Astrocyte of the cerebellum (primary cell): ENCODE data around the gene ACKR2.

Experiments used
- DNase-seq: peaks from one replicate; pipeline ENCODE4 v3.0.0-alpha.2; 2011; ENCODE audit warnings: low read depth
- H3K4me3 ChIP-seq: 2 replicates; pipeline ENCODE4 v1.5.1; 2011; ENCODE audit warnings: mild to moderate bottlenecking, low read depth, low read length, moderate library complexity
- in situ Hi-C: cut with HindIII; loops from 2 replicates; pipeline ENCODE4 v1.10.0; 2017; ENCODE audit warnings: low sequenced_read_pairs
- TF ChIP-seq, protein P1 (sequence below): IDR thresholded peaks from 2 replicates; pipeline ENCODE4 v1.5.1; 2012; ENCODE audit warnings: low read length, low read depth, moderate library complexity, mild to moderate bottlenecking; ENCODE audit errors: missing control alignments

The ACKR2 gene

DNA sequence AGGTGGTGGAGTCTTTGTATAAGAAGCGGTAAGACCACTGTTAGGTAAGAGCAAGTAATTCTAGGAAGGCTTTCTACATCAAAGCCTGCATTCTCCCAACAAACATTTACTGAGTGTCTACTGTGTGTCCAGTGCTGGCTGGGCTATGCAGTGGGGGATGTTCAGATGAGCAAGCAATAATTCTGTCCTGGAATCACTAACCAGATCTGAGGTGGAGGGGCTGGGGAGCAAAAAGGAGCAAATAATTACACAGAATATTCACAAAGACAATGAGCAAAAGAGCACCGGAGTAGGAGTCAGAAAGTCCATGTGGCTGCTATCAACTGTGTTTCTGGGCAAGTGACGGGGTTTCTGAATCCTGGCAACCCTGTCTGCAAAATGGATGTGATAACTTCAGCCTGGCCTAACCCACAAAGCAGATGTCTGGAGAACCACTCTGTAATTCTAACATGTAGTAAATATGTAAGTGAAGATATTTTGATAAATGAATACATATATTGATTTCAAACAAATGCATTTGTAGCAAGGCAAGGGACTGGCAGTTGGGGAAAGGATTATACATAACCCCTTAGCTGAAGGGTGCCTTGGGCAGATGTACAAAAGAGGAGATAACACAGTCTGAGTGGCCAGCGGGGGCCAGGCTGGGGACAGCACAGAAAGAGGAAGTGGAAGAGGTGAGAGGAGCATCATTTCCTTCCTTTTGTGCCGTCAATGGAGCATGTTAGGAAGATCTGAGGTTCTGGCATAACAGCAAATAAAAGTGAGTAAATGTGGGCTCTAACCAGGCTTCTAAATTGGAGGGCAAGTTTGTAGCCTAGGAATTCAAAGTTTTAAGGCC, 37.7 kb downstream of the ACKR2 start:
- in situ Hi-C loops = no loop called here
- no peak for DNase-seq
- TF ChIP-seq, protein P1, sequence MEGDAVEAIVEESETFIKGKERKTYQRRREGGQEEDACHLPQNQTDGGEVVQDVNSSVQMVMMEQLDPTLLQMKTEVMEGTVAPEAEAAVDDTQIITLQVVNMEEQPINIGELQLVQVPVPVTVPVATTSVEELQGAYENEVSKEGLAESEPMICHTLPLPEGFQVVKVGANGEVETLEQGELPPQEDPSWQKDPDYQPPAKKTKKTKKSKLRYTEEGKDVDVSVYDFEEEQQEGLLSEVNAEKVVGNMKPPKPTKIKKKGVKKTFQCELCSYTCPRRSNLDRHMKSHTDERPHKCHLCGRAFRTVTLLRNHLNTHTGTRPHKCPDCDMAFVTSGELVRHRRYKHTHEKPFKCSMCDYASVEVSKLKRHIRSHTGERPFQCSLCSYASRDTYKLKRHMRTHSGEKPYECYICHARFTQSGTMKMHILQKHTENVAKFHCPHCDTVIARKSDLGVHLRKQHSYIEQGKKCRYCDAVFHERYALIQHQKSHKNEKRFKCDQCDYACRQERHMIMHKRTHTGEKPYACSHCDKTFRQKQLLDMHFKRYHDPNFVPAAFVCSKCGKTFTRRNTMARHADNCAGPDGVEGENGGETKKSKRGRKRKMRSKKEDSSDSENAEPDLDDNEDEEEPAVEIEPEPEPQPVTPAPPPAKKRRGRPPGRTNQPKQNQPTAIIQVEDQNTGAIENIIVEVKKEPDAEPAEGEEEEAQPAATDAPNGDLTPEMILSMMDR = no peak
- H3K4me3 ChIP-seq = no peak overlapping the region

DNA sequence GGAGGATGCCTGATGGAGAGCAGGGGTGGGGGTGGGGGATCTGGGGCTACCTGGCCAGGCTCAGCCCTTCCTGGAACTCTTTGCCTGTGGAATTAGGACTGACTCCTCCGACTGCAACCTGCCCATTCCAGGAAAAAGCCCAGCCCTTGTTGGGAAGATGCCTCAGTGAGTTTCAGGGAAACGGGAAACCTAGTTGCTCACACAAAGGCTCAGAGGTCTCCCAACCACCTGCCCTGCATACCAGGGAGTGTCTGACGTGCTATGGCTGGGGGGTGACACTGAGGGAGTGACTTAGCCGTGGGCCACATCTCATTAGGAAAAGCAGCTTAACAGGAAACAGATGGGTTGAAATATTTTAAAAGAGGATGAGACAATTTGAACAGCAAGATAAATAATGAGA, 38.5 kb downstream of the ACKR2 start:
- TF ChIP-seq, protein P1 = no peak
- H3K4me3 ChIP-seq = no peak overlapping the region
- no peak for DNase-seq
- in situ Hi-C loops = no loop called here

DNA sequence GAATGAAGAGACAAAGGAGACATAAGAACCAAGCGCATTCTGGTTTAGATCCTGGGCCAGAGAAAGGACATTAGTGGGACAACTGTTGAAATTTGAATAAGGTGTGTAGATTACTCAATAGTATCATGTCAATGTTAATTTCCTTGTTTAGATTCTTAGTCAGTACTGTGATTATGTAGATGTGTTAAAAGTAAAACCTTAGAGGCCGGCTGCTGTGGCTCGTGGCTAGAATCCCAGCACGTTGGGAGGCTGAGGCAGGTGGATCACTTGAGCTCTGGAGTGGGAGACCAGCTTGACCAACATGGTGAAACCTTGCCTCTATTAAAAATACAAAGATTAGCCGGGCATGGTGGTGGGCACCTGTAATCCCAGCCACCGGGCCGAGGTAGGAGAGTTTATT, 39.8 kb downstream of the ACKR2 start:
- H3K4me3 ChIP-seq = no peak overlapping the region
- TF ChIP-seq, protein P1 = no peak

DNA sequence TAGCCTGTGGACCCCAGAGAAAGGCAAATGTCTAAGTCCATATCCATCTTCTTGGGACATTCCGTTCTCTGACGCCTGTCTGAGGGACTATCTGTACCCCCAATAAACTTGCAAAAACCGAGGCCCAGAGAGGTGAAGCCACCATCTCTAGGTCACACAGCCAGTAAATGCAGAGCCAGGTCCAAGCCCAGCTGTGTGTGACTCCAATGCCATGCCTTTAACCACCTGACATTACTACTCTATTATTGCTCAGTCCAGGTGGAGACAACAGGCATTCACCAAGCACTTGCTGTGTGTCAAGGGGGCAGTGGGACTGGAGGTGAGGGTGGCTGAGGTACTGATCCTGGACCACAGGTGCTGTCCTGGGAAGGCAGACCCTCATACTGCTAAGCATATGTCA, 41.0 kb downstream of the ACKR2 start:
- in situ Hi-C loops = no loop called here
- no peak overlapping the region for H3K4me3 ChIP-seq

More for the DNA sequence above, 39.8 kb downstream of the ACKR2 start:
- in situ Hi-C loops = no loop called here
- DNase-seq = no peak

DNA sequence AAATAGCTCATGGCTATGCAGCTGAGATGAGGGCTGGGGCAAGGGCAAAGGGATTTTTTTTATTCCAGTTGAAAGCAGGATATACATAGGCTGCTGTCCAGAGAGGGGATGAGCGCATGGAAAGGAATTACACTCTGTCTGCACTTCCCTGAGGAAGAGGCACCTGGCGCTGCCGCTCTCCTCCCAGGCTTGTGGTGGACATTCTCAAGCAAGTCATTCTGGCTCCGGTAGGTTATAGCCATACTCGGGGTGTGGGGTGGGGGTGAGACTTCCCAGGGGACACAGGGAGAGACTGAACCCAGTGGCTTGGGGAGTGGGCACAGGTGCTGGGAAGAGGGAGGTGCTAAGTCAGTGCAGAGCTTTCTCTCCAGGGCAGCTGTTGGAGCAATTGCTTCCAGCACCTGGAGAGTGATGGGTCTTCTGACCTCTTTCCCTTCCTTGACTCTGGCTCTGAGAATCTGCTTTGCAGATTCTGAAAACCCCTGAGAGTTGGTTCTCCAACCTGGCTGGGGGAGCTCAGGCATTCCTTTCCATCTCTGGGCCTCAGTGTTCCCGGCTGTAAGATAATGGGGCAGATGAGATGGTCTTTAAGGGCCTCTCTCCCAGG, 42.1 kb downstream of the ACKR2 start:
- in situ Hi-C loops = no loop called here
- H3K4me3 ChIP-seq = no peak overlapping the region
- DNase-seq = no peak
- TF ChIP-seq, protein P1 = no peak

More for the DNA sequence above, 41.0 kb downstream of the ACKR2 start:
- TF ChIP-seq, protein P1 = no peak
- DNase-seq = no peak

DNA sequence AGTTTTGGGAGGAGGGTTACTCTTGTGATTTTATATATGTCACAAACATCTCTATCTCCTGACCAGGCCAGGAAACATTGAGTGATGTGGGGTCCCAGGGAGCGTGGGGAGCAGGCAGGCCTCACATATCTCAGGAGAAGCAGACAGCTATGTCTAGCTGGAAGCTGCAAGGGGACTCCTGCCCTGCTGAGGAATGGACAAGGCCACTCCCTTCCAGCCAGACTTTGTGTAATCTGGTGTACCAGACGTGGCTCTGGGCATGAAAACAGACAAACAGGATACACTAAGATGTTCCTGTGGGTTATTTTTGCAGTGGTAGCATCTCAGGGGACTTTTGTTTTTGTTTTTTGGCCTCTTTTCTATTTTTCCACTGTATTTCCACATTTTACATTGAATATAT, 43.2 kb downstream of the ACKR2 start:
- in situ Hi-C loops = no loop called here
- no peak for DNase-seq
- TF ChIP-seq, protein P1 = no peak
- no peak overlapping the region for H3K4me3 ChIP-seq
